Upper lobe of right lung (tissue), 1 donor: ENCODE measurements around the gene ABCF3. TPM values are rescaled to one million over a fixed set of nuclear protein-coding genes. Genes with fewer than 3 reads are reported as not detected.
"Not testable (repeated sequence)": the region's sequence is repeated elsewhere in the genome, so short reads cannot be mapped to it uniquely, and the experiment has no call there.

Experiments
- ATAC-seq: fragments of 200-7000 bp; cut with Tn5 transposase; one replicate; pipeline ENCODE4 v1.9.1; 2020; ENCODE audit warnings: mild to moderate bottlenecking, moderate library complexity
- DNase-seq: peaks from one replicate; pipeline ENCODE4 v3.0.0-alpha.2; 2020
- H3K27ac ChIP-seq: fragments of 200-600 bp; one replicate; pipeline ENCODE4 v1.8.0; 2022
- H3K27me3 ChIP-seq: fragments of 200-600 bp; one replicate; pipeline ENCODE4 v1.8.0; 2022; ENCODE audit warnings: mild to moderate bottlenecking
- H3K36me3 ChIP-seq: fragments of 200-600 bp; one replicate; pipeline ENCODE4 v1.8.0; 2022
- H3K4me1 ChIP-seq: fragments of 200-600 bp; one replicate; pipeline ENCODE4 v1.8.0; 2022
- H3K4me3 ChIP-seq: fragments of 200-600 bp; one replicate; pipeline ENCODE4 v1.8.0; 2022; ENCODE audit warnings: mild to moderate bottlenecking
- H3K9me3 ChIP-seq: fragments of 200-600 bp; one replicate; pipeline ENCODE4 v1.8.0; 2022
- intact Hi-C: fragments of 100-400 bp; cut with DNase I; formaldehyde crosslinking; loops from one replicate; pipeline ENCODE4 v1.11.0; 2022
- total RNA-seq: library from RNA; stranded (reverse); fragmentation: NEBNext Ultra II Directional; extraction: Animal tissue kit (Norgen Biotek cat#: 25700); gene quantifications from one replicate; pipeline ENCODE4 v1.2.1, GENCODE V29; 2021
- TF ChIP-seq, protein P1 (sequence below): fragments of 200-600 bp; IDR thresholded peaks from one replicate; pipeline ENCODE4 v1.8.0; 2022; ENCODE audit warnings: antibody characterized with exemption
- donor health status: DM: no; HTN: yes; CAD: no; lungs with severe emphysema.

The ABCF3 gene
- total RNA-seq, 1 donor from 2014 or later = 60.9 TPM

DNA sequence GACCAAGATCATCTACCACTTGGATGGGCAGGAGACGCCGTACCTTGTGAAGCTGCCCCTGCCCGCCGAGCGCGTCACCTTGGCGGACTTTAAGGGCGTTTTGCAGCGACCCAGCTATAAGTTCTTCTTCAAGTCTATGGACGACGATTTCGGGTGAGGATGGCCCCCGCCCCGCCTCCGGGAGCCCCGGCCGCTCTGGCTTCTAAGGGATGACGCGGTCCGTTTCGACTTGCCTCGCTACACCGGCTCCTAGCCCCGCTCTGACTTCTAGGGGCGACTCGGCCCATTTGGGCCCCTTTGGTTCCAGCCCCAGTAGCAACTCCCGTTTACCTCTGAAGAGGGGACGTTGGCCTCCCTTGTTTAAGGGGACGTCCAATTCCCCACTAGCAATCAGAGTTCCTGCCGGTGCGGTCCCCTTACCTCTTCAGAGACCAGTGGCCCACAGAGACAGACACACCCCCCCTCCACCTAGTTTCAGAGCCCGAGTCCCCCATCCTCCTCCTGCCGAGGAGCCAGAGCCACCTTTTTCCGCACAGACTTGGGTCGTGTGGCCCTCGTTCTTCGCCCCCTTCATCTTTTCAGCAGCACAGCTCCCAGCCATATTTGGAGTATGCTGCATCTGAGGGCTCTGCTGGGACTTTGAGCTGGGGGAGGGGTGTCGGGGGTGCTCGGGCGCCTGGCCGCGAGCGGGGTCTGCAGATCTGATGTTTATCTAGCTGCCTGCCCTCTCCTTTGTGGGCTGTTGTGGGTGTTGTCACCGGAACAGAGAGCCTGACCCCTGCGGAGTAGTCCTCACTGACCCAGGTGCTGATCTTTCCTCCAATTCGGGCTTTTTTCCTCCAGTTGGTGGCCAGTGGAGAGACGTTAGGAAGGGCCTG is 30.1 kb upstream of the ABCF3 start:
- ATAC-seq (peak; percentile 7), DNase-seq (peak; percentile 78)
- Histone ChIP-seq H3K4me1 (peaks cover 40% of the 10 kb centered on the region), H3K27me3 (no peaks in the 10 kb centered on the region), H3K4me3 (peak overlapping the region; percentile 97), H3K9me3 (no peaks in the 10 kb centered on the region), H3K27ac (peak overlapping the region; percentile 85), H3K36me3 (no peaks in the 10 kb centered on the region)
- intact Hi-C loops = no loop called here
- TF ChIP-seq, protein P1, sequence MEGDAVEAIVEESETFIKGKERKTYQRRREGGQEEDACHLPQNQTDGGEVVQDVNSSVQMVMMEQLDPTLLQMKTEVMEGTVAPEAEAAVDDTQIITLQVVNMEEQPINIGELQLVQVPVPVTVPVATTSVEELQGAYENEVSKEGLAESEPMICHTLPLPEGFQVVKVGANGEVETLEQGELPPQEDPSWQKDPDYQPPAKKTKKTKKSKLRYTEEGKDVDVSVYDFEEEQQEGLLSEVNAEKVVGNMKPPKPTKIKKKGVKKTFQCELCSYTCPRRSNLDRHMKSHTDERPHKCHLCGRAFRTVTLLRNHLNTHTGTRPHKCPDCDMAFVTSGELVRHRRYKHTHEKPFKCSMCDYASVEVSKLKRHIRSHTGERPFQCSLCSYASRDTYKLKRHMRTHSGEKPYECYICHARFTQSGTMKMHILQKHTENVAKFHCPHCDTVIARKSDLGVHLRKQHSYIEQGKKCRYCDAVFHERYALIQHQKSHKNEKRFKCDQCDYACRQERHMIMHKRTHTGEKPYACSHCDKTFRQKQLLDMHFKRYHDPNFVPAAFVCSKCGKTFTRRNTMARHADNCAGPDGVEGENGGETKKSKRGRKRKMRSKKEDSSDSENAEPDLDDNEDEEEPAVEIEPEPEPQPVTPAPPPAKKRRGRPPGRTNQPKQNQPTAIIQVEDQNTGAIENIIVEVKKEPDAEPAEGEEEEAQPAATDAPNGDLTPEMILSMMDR = no peak

DNA sequence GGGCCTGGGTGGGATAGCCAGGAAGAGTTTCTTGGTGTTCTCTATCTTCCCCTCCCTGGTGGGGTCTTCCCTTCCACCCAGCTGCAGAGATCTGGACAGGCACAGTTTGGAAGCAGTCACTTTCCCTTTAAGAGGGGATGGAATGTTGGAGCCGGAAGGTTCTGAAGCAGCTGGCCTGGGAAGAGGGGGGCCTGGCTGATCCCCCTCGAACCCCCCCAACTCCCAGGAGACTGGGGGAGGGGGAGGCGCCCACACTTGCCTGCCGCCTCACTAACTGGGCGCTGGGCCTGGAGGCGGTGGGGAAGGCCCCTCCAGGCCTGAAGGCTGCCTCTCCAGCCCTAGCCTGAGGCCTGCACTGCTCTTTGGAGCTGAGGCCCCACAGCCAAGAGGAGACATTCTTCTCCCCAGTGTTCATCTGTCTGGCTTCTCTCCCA is 29.5 kb upstream of the ABCF3 start:
- no peaks in the 10 kb centered on the region for H3K27me3 ChIP-seq
- DNase-seq (peak; percentile 76), ATAC-seq (peak; percentile 60)
- H3K27ac ChIP-seq = peak overlapping the region; percentile 85
- H3K9me3 ChIP-seq = no peaks in the 10 kb centered on the region
- no peaks in the 10 kb centered on the region for H3K36me3 ChIP-seq
- peaks cover 47% of the 10 kb centered on the region for H3K4me1 ChIP-seq
- peak overlapping the region; percentile 97 for H3K4me3 ChIP-seq
- TF ChIP-seq, protein P1 = no peak
- intact Hi-C loops = no loop called here

DNA sequence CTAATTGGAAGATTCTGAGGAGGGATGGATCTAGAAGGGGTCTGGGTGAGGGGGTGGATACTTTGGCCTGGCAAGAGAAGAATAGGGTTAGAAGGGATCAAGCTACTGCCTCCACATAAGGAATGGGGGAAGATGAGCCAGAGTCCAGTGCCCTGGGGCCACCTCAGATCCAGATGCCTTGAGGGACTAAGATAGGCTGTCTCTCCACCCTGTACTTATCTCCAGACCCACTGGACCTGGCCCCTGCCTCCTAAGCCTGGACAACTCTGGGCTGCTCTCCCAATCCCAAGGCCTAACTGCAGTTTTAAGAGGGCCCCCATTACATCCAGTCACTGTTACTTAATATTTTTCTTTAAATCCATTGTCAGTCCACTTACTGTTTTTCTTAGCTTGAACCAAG is 28.8 kb upstream of the ABCF3 start:
- Histone ChIP-seq H3K4me3 (peak overlapping the region; percentile 97), H3K9me3 (no peaks in the 10 kb centered on the region), H3K27ac (peak overlapping the region; percentile 85), H3K36me3 (no peaks in the 10 kb centered on the region), H3K27me3 (no peaks in the 10 kb centered on the region), H3K4me1 (peaks cover 53% of the 10 kb centered on the region)
- intact Hi-C loops = no loop called here
- peak; percentile 18 for DNase-seq
- no peak for ATAC-seq
- TF ChIP-seq, protein P1 = no peak

DNA sequence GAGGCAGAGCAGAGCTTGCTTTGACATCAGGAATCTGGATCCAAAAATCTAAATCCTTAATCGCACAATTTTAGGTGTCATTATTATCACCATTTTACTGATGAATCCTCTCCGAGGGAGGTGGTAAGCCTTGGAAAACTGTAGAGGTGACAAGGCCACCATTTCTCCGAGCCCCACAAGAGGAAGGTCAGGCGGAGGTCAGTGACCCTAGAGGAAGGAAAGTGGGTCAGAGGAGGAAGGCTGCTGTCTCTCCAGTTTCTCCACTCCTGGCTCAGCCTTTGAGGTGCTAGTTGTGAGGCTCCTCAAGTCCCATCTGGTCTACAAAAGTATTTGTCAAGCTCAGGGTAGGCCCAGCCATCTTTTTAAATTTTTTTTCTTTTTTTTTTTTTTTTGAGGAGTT is 27.6 kb upstream of the ABCF3 start:
- no peaks in the 10 kb centered on the region for H3K9me3 ChIP-seq
- H3K27ac ChIP-seq = no peak overlapping the region
- DNase-seq (peak; percentile 35), ATAC-seq (no peak)
- TF ChIP-seq, protein P1 = no peak
- H3K4me1 ChIP-seq = peaks cover 57% of the 10 kb centered on the region
- intact Hi-C loops = no loop called here
- no peaks in the 10 kb centered on the region for H3K27me3 ChIP-seq
- peaks cover 4% of the 10 kb centered on the region for H3K36me3 ChIP-seq
- H3K4me3 ChIP-seq = no peak overlapping the region

DNA sequence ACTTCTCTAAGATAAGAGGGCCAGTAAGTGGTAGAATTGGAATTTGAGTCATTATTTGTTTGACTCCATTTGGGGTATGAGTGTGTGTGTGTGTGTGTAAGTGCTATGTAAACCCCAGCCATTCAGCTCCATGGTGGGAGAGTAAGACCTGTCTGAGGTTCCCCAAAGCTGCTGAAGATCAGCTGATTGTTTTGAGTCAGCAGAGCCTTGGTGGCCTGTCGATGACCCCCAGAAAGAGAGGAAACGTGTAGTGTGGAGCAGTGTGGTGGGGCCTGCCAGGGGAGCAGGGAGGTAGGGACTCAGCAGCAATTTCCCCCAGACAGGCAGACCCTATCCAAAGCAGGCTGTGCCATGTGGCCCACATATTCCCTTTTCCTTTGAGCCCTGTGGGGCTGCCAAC is 25.5 kb upstream of the ABCF3 start:
- Histone ChIP-seq H3K4me3 (no peak overlapping the region), H3K27me3 (no peaks in the 10 kb centered on the region), H3K9me3 (no peaks in the 10 kb centered on the region), H3K36me3 (peaks cover 25% of the 10 kb centered on the region), H3K4me1 (peaks cover 54% of the 10 kb centered on the region), H3K27ac (peak overlapping the region; percentile 66)
- no peak for DNase-seq
- intact Hi-C loops = no loop called here
- peak; percentile 12 for ATAC-seq
- TF ChIP-seq, protein P1 = no peak

DNA sequence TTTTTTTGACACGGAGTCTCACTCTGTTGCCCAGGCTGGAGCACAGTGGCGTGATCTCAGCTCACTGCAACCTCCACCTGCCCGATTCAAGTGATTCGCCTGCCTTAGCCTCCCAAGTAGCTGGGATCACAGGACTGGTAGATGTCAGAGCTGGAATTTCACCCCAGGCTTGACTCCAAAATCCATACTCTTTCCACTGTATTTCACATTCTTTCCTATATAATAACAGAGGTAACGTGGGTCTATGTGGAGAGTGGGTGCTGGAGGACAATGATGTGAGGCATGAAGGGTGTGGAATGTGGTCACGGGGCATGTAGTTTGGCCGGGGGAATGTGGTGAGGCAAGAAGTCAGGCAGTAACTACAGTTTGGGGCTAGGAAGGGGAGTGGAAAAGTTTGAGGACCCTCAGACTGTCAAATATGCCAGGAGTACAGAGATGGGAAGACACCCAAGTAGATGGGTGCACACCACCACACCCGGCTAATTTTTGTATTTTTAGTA is 23.4 kb upstream of the ABCF3 start:
- H3K4me3 ChIP-seq, ATAC-seq, H3K27me3 ChIP-seq, DNase-seq, H3K9me3 ChIP-seq, H3K27ac ChIP-seq, intact Hi-C loops: not testable (repeated sequence)
- peaks cover 49% of the 10 kb centered on the region for H3K4me1 ChIP-seq
- peaks cover 47% of the 10 kb centered on the region for H3K36me3 ChIP-seq
